ENCODE data around the gene SND1.

Gene SND1

DNA sequence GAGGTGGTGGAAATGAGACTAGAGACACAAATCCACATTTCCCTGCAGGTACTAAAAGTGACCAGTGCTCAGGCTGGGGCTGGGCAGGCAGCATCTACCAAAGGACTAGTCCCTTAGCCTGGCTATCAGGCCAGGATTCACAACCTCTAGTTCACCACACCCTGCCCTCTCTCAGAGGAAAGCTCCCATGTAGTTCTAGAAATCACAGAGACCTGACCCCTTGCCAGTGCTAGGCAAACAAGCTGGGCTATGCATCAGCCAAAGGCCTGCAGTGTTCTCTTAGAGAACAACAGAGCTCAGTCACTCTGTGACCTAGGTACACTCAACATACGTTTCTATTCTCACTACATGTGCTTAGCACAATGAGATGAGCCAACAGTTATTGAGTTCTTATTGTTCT, 405.9 kb downstream of the SND1 start:
- DNase-seq, result no peak

- no peak for DNase-seq
These were observed 407.4 kb downstream of the SND1 start for GRCh38 chr7:128059143-128059988.

DNA sequence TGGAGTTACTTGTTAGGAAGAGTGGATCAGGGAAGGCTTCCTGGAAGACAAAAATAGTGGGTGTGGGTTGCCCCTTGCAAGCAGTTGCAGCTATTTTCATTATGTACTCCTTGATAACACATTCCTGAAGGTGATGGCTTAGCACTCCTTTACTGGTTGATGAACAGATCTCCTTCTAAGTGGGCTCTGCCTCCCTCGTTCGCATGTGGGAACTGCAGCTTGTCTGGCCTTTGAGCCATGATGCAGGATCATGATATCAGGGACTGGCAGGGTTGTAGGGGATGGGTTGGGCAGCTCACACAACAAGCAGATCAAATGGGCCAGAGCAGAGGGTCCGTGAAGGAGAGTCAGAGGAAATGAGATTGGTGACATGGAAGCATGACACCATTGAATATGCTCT, 408.0 kb downstream of the SND1 start:
- no peak for DNase-seq

DNA sequence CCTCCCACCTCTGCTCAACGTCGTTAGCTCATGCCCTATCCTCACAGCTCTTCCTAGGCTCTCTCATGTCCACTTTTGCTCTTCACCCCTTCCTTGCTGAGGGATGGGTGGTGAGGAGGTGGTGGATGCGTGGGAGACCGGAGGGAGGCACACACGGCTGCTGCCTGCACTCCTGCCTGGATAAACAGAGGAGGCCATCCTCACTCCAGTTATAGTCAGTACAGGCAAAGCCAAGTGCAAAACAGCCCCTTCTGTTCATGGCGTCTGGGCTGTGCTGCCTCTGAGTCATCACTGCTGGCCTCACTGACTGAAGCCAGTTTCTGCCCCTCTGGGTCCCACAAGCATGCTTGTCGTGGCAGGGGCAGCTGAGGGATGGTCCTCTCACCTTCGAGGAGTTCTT, 411.1 kb downstream of the SND1 start:
- no peak for DNase-seq

GRCh38 chr7:128065872-128066271, 413.9 kb downstream of the SND1 start:
- DNase-seq, result no peak

DNA sequence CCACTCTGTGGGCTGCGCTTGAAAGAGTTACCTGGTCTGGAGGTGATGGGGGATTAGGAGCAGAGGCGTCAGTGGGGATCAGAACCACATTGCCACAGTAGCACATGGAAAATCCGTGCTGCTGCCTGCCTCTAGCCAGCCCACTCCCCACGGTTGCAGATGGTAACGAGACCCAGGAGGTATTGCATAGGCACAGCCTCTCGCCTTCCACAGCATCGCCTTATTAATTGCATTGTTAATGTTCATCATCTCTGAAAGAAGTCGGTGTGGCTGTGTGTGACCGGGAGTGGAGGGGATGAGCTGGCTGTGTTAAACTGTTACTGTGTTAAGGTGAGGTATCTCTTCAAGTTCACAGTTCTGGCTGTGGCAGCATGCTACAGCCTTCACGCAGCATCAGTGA, 414.4 kb downstream of the SND1 start:
- no peak for DNase-seq

DNA sequence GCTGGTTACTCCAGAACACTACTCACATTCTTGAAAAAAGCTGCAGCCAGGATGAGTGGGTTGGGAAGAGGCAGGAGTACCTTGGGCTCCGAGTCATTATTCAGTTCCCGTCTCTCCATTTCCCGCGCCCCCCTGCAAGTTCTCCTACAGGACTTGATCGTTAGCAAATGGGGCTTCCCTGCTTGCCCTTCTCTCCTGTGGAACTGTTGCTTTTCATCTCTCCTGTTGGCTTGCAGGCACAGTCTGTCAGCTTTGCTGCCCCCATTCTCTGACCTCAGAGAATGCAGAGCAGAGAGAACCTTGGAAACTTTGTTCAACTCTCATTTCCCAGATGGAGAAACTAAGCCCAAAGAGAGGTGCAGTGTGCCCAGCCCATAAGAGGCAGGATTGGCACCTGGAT, 414.9 kb downstream of the SND1 start:
- no peak for DNase-seq

DNA sequence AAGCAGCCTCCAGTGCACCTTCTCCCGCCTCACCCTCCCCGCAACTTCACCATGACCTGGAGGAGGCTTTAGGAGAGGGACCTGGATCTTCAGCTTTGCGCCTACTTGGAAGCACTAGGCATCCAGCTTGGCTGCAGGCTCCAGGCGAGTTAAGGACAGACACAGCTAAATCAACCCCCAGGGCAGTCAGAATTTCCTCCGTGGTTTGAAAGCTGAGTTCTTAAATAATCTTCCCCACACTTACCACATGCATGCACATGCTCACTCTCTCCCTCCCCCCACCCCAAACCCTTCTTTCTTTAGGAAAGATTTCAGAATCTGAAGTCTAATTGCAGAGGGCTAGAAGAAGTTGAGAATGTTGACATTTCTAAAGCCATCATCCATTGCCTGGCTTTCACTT, 416.0 kb downstream of the SND1 start:
- no peak for DNase-seq

- DNase-seq, result no peak
These were observed 416.8 kb downstream of the SND1 start for GRCh38 chr7:128068785-128069184.

DNA sequence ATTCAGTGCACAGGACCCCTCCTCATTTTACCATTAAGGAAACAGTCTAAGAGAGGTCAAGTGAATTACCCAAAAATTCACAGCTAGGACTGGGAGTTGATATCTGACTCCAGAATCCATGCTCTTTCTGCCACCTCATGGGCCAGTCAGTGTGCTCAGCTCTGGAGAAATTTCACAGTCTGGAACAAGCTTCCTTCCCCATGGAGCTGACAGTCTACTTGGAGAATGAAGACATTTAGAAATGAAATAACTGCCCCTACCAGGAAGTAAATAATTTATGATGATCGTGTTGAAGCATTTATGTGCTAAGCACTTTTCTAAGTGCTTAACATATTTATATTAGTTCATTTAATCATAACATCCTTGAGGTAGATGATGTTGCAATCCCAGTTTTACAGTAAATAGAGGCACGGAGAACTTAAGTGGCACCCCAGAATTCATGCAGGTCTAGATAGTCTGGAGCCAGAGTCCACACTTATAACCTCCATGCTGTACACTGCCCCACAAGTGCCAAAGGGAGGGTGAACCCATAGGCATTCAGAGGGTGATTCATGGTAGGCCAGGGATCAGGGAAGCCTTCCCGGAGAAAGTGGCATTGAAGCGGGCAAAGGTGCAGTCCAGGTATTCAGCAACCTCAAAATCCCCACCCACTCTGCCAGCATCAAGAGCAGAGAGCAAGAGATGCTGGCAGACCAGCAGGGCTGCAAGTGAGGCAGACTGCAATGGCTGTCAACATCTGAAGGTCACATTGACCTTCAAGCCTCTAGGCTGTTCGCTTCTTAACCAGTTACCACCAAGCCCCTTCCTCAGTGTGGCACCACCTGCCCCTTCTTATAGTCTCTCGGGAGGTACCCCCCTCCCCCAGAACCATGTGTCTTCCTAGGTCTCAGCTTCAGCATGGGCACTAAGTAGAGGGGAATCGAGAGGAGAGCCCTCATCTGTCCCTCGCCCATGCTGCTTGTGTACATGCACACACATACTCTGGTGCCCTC, 417.7 kb downstream of the SND1 start:
- no peak for DNase-seq

GRCh38 chr7:128071376-128071775, 419.4 kb downstream of the SND1 start:
- no peak for DNase-seq

- no peak for DNase-seq
These were observed 419.8 kb downstream of the SND1 start for GRCh38 chr7:128071801-128072200.

GRCh38 chr7:128073671-128074310, 421.8 kb downstream of the SND1 start:
- DNase-seq, result no peak

- no peak for DNase-seq
These were observed 422.3 kb downstream of the SND1 start for GRCh38 chr7:128074336-128074735.

- no peak for DNase-seq
These were observed 422.7 kb downstream of the SND1 start for GRCh38 chr7:128074736-128075135.

DNA sequence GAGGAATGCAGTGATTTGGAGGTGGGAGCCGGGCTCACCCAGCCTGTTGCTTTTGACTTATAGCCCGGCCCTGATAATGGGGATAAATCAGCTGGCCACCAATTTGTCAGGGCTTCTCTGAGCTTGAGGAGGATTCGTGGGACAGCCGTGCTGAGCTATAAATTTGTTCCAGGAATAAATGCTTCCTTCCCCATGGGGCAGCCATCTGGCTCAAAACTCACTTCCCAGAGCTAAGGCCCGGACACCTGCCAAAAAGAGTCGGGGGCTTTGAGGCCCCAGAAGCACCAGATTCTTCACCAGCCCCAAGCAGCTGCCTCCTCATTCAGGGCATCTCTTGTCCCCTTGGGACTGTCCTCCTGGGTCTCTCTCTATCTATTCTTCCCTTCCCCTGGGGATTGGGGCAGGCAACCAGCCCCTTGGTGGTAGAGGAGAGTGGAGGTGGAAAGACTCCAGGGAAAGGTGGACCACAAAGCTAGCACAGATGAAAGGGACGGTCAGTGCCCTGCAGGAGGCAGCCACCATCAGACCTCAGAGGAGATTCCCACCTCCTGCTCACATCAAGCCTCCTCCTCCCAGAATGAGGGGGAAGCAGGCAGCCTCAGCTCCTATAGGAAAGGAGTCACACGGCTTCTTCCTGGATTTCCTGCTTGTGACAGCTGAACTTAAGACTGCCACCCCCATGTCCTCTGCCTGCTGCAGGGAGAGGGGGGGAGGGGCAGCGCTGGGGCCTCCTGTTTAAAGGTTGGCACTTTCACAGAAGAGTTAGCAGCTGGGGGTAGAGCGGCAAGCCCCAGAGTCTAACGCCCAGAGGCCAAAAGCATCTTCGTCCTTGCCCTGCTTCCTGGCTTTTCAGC, 423.5 kb downstream of the SND1 start:
- no peak for DNase-seq

DNA sequence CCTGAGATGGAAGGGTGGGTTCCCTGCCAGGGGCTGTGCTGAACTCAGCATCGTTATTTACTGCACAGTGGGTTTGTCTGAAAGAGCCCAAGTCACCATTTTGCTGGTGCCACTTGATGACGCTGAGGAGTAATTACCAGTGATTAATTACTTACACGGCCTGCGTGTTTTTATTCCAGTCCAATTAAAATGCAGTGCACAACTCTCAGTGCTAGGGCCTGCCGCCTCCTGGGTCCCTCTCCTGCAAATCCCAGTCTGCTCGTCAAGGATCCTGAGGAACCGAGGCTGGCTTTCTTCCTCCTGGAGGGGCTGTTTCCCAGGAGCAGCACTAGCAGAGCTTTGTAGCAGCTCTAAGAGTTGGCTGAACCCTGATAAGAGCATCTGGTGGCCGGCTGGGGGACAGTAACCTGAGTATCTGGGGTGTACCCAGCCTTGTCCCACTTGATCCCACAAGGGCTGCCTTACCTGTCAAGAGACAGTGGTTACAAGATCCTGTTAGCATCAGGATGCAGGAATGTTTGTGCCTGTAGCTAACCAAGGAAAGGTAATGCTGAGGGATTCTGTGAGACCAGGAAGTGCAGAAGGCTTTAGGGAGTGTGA, 424.3 kb downstream of the SND1 start:
- no peak for DNase-seq

- no peak for DNase-seq
These were observed 424.8 kb downstream of the SND1 start for GRCh38 chr7:128076796-128077271.

GRCh38 chr7:128078309-128078708, 426.3 kb downstream of the SND1 start:
- no peak for DNase-seq

GRCh38 chr7:128080169-128080568, 428.2 kb downstream of the SND1 start:
- DNase-seq, result no peak

GRCh38 chr7:128081351-128081750, 429.4 kb downstream of the SND1 start:
- DNase-seq, result no peak

DNA sequence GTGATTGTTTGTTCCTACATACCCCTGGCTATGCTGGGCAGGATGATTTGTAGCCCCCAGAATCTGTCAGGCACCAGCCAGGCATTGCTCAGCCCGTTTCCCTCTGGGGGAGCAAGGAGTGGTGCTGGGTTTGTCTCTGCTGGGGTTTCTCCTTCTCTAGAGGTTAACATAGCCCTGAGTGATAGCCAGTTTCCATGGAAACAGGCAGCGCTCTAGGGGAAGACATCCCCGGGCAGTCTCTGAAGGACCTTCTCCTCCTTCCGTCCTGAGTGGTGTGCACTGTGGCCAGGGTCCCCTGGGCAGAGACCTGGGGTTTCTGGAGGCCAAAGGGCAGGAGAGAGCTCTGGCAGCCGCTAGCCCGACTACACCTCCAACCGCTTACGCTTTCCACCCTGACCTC, 429.8 kb downstream of the SND1 start:
- no peak for DNase-seq

All from T1000 (cell line).